HepG2 (cell line): Measurements from ENCODE around the gene VAPA. TPM values are rescaled to one million over a fixed set of nuclear protein-coding genes. Genes with fewer than 3 reads are reported as not detected.

Source experiments
- ATAC-seq: fragments of 200-7000 bp; cut with Tn5 transposase; 3 replicates; pipeline ENCODE4 v1.9.1; 2020; ENCODE audit warnings: mild to moderate bottlenecking, moderate library complexity
- BruUV-seq: library from RNA; stranded (reverse); fragments of 400-500 nt; replicated peaks from 2 replicates; lab custom pipeline; 2021; lab: Mats Ljungman, UMichigan
- CTCF ChIA-PET: fragments of 300-600 bp; formaldehyde crosslinking; extraction: SDS; loops from one replicate; lab custom pipeline; 2021; ENCODE audit warnings: low total read pairs, inconsistent platforms, low intra/inter-chr PET ratio; lab: Yijun Ruan, JAX
- POLR2A ChIA-PET: fragments of 350-600 bp; sonication (Branson Sonifier 250); formaldehyde crosslinking; loops from one replicate; lab custom pipeline; 2020; ENCODE audit warnings: antibody characterized with exemption, inconsistent platforms; lab: Yijun Ruan, JAX
- DNase-seq: peaks from one replicate; pipeline ENCODE4 v3.0.0-alpha.2; 2015; ENCODE audit warnings: low spot score
- FAIRE-seq: peaks from 3 replicates; lab custom pipeline; 2011; peaks lifted over from hg19 to GRCh38; lab: Jason Lieb, UNC
- H2AFZ ChIP-seq: one replicate; pipeline ENCODE4 v1.6.1; 2011; ENCODE audit warnings: low read length, inconsistent platforms
- H3K27ac ChIP-seq: fragments of 300-600 bp; 3 replicates; pipeline ENCODE4 v1.8.0; 2011; ENCODE audit warnings: mixed run types, mild to moderate bottlenecking, mixed read lengths, low read length, inconsistent platforms; ENCODE audit not compliant: insufficient read depth; ENCODE audit errors: extremely low read length
- H3K27me3 ChIP-seq, 2 experiments: fragments of 200-600 bp in 1 of 2; 2 replicates in 1 of 2; 3 replicates in 1 of 2; pipeline versions ENCODE4 v1.6.0 to v1.8.0; 2011; ENCODE audit warnings: low read length in 2 of 2, mild to moderate bottlenecking in 2 of 2, moderate library complexity in 2 of 2, inconsistent platforms in 1 of 2; ENCODE audit not compliant: insufficient read depth in 2 of 2, control insufficient read depth in 1 of 2
- H3K36me3 ChIP-seq, 2 experiments: fragments of 200-600 bp in 1 of 2; replicated peaks in 1 of 2; 2 replicates in 1 of 2; 3 replicates in 1 of 2; pipeline versions ENCODE4 v1.5.1 to v1.8.0; 2011; ENCODE audit warnings: low read length in 2 of 2, inconsistent platforms in 1 of 2; ENCODE audit not compliant: insufficient read depth in 2 of 2, control insufficient read depth in 1 of 2
- H3K4me1 ChIP-seq: 2 replicates; pipeline ENCODE4 v1.5.1; 2012; ENCODE audit warnings: low read length, inconsistent platforms; ENCODE audit not compliant: insufficient read depth
- H3K4me2 ChIP-seq: 2 replicates; pipeline ENCODE4 v1.6.0; 2011; ENCODE audit warnings: low read depth, low read length, inconsistent platforms
- H3K4me3 ChIP-seq, 3 experiments: fragments of 200-600 bp in 1 of 3; sonication (generic), shearing (Covaris generic) in 1 of 3; replicated peaks in 1 of 3; 2 replicates each; pipeline ENCODE4 v1.5.1; 2011 to 2016; ENCODE audit warnings: low read length in 3 of 3, inconsistent platforms in 2 of 3, low read depth in 2 of 3, mild to moderate bottlenecking in 2 of 3, control low read depth in 1 of 3, mixed read lengths in 1 of 3; ENCODE audit not compliant: insufficient read depth in 1 of 3
- H3K79me2 ChIP-seq: one replicate; pipeline ENCODE4 v1.6.1; 2011; ENCODE audit warnings: low read length, inconsistent platforms; ENCODE audit not compliant: insufficient read depth
- H3K9ac ChIP-seq: 2 replicates; pipeline ENCODE4 v1.6.0; 2011; ENCODE audit warnings: mild to moderate bottlenecking, low read depth, low read length, inconsistent platforms; ENCODE audit not compliant: insufficient read depth
- H3K9me3 ChIP-seq: 2 replicates; pipeline ENCODE4 v1.5.1; 2012; ENCODE audit warnings: mild to moderate bottlenecking, low read length
- H4K20me1 ChIP-seq: 2 replicates; pipeline ENCODE4 v1.6.0; 2011; ENCODE audit warnings: inconsistent platforms, mild to moderate bottlenecking, low read length, moderate library complexity; ENCODE audit not compliant: insufficient read depth
- BORCS8-MEF2B ChIP-seq: sonication (generic); formaldehyde crosslinking; IDR thresholded peaks from 2 replicates; pipeline ENCODE4 v1.8.0; 2022; ENCODE audit warnings: mild to moderate bottlenecking, missing genetic modification reagents
- CREM ChIP-seq, 2 experiments: sonication (generic) in 1 of 2; formaldehyde crosslinking in 1 of 2; IDR thresholded peaks; 2 replicates each; pipeline versions ENCODE4 v1.4.0 to v1.6.1; 2016 to 2020; ENCODE audit warnings: antibody characterized with exemption in 1 of 2, mild to moderate bottlenecking in 1 of 2, missing genetic modification reagents in 1 of 2
- DRAP1 ChIP-seq: IDR thresholded peaks from 2 replicates; pipeline ENCODE4 v1.6.1; 2016; ENCODE audit warnings: missing genetic modification reagents, missing compliant biosample characterization
- KLF9 ChIP-seq: IDR thresholded peaks from 2 replicates; pipeline ENCODE4 v1.6.1; 2016; ENCODE audit warnings: low read depth
- LBX2 ChIP-seq: sonication (generic); formaldehyde crosslinking; IDR thresholded peaks from 2 replicates; pipeline ENCODE4 v1.5.0; 2020; ENCODE audit warnings: missing genetic modification reagents, mild to moderate bottlenecking, borderline replicate concordance
- NFAT5 ChIP-seq: sonication (generic); formaldehyde crosslinking; IDR thresholded peaks from 2 replicates; pipeline ENCODE4 v1.4.0; 2020; ENCODE audit warnings: missing genetic modification reagents
- NFATC3 ChIP-seq: sonication (generic); formaldehyde crosslinking; IDR thresholded peaks from 2 replicates; pipeline ENCODE4 v1.5.1; 2020; ENCODE audit warnings: mild to moderate bottlenecking, missing genetic modification reagents
- NR0B2 ChIP-seq: sonication (generic); formaldehyde crosslinking; IDR thresholded peaks from 2 replicates; pipeline ENCODE4 v1.4.0; 2020; ENCODE audit warnings: mild to moderate bottlenecking, missing genetic modification reagents
- SETDB1 ChIP-seq: sonication (generic); formaldehyde crosslinking; IDR thresholded peaks from 2 replicates; pipeline ENCODE4 v1.5.1; 2020; ENCODE audit warnings: missing genetic modification reagents, mild to moderate bottlenecking, borderline replicate concordance
- SNAPC5 ChIP-seq: sonication (generic); formaldehyde crosslinking; IDR thresholded peaks from 2 replicates; pipeline ENCODE4 v1.8.1; 2023; ENCODE audit warnings: mild to moderate bottlenecking, missing genetic modification reagents, borderline replicate concordance
- ZFYVE20 ChIP-seq: sonication (generic); formaldehyde crosslinking; IDR thresholded peaks from 2 replicates; pipeline ENCODE4 v1.8.0; 2023; ENCODE audit warnings: low read depth, mild to moderate bottlenecking, moderate library complexity, missing genetic modification reagents, borderline replicate concordance
- ZNF414 ChIP-seq: sonication (generic); formaldehyde crosslinking; IDR thresholded peaks from 2 replicates; pipeline ENCODE4 v1.5.0; 2020; ENCODE audit warnings: missing genetic modification reagents
- ZNF563 ChIP-seq: sonication (generic); formaldehyde crosslinking; IDR thresholded peaks from 2 replicates; pipeline ENCODE4 v1.8.0; 2022; ENCODE audit warnings: mild to moderate bottlenecking, moderate library complexity, missing genetic modification reagents
- ZNF775 ChIP-seq: sonication (generic); formaldehyde crosslinking; IDR thresholded peaks from 2 replicates; pipeline ENCODE4 v1.4.0; 2020; ENCODE audit warnings: missing genetic modification reagents, mild to moderate bottlenecking, moderate library complexity, borderline replicate concordance
- WGBS: methylation state at CpG from one replicate; pipeline ENCODE4 v1.1.6; 2017; ENCODE audit warnings: low lambda C conversion rate; 5-methylcytosine and 5-hydroxymethylcytosine counted together
- in situ Hi-C: cut with HindIII; loops from 2 replicates; pipeline ENCODE4 v1.10.0; 2017; ENCODE audit warnings: low pct_unique_long_range_greater_than_20kb; ENCODE audit not compliant: extremely low pct_ligation_motif_present
- intact Hi-C: fragments of 100-400 bp; cut with micrococcal nuclease; formaldehyde crosslinking; loops from one replicate; pipeline ENCODE4 v1.10.0; 2022; ENCODE audit not compliant: unreplicated experiment
- polyA plus RNA-seq, 8 experiments: library from polyadenylated mRNA; depleted of rRNA in 3 of 8; stranded (reverse) in 7 of 8; unstranded in 1 of 8; fragments of >200 nt; fragmentation: Illumina TruSeq in 4 of 8; extraction: Trizol in 4 of 8; gene quantifications; 2 replicates each; pipeline versions ENCODE4 v1.2.1 to v1.2.3, GENCODE V29; 2011 to 2016; ENCODE audit warnings: low read depth in 4 of 8, missing spikeins in 1 of 8, mixed read lengths in 1 of 8; ENCODE audit not compliant: insufficient read depth in 1 of 8
- total RNA-seq, 5 experiments: library from RNA; depleted of rRNA; stranded (reverse); fragments of >200 nt; fragmentation: Illumina TruSeq; extraction: Trizol; gene quantifications; 2 replicates each; pipeline ENCODE4 v1.2.3, GENCODE V29; 2016; ENCODE audit warnings: low read depth in 1 of 5

The VAPA gene
- total and polyA plus RNA-seq, 2 of the 13 experiments (the other 11 are each of a cell fraction or from before 2014, with no cell fraction given): 167 to 294 TPM

GRCh38 chr18:9986156-9986930 lies 72.5 kb downstream of the VAPA start (continued):
- TF ChIP-seq DRAP1 (CRISPR knock-in tag) (no peak), CREM (IDR thresholded peaks at IDR 0.05) (no peak), CREM (CRISPR knock-in tag; IDR thresholded peaks at IDR 0.05) (no peak), KLF9 (CRISPR knock-in tag) (no peak), LBX2 (CRISPR knock-in tag) (no peak)
- TF ChIP-seq, all 625 proteins: peak for 0

GRCh38 chr18:9987345-9987744 lies 73.5 kb downstream of the VAPA start:
- Histone ChIP-seq H3K4me1 (peaks cover 27% of the 10 kb centered on the region), H4K20me1 (no peaks in the 10 kb centered on the region), H3K4me2 (peak overlapping the region; percentile 60; the same call in 1 of the 2 replicates), H3K79me2 (no peaks in the 10 kb centered on the region), H3K36me3 (no peaks in the 10 kb centered on the region), H3K4me3 (no peak overlapping the region), H3K27ac (no peak overlapping the region), H3K9ac (no peak overlapping the region), H3K27me3 (peaks cover 0 to 24% of the 10 kb centered on the region in 2 experiments; a peak in 3 of 5 replicates), H3K9me3 (no peaks in the 10 kb centered on the region; the same call in 1 of the 2 replicates), H2AFZ (no peak overlapping the region)
- no peak for FAIRE-seq
- POLR2A ChIA-PET: no interaction called here
- no TSS peak for BruUV-seq
- CTCF ChIA-PET: no interaction called here
- in situ Hi-C loops (no loop called here), intact Hi-C loops (no loop called here)
- 48% methylated on average over 8 of the region's 8 CpGs for WGBS
- DNase-seq: no peak
- 0 out of 3 replicates have a peak, but pooled peaks have one; percentile 18 for ATAC-seq
- no peak for TF ChIP-seq BORCS8-MEF2B
- TF ChIP-seq NFAT5 (CRISPR knock-in tag): no peak
- no peak for TF ChIP-seq ZFYVE20
- TF ChIP-seq NR0B2: no peak
- no peak for TF ChIP-seq SNAPC5 (CRISPR knock-in tag)
- no peak for TF ChIP-seq ZNF563 (CRISPR knock-in tag)
- no peak for TF ChIP-seq ZNF775 (CRISPR knock-in tag)
- TF ChIP-seq NFATC3 (CRISPR knock-in tag): no peak
- TF ChIP-seq ZNF414: no peak
- no peak for TF ChIP-seq SETDB1 (CRISPR knock-in tag)
